Posterior cingulate gyrus (tissue), 11 donors: ENCODE measurements around the gene PPP1R13B.
"Not testable (repeated sequence)": the region's sequence is repeated elsewhere in the genome, so short reads cannot be mapped to it uniquely, and the experiment has no call there.

Experiments used
- DNase-seq, 10 donors: peaks; one replicate each; pipeline versions ENCODE4 v3.0.0 to v3.0.0-alpha.2; 2020 to 2021; ENCODE audit warnings: mixed read lengths in 3 of 10
- intact Hi-C: fragments of 100-400 bp; cut with DNase I; formaldehyde crosslinking; loops from one replicate; pipeline ENCODE4 v1.15.1; 2023

PPP1R13B gene, protein sequence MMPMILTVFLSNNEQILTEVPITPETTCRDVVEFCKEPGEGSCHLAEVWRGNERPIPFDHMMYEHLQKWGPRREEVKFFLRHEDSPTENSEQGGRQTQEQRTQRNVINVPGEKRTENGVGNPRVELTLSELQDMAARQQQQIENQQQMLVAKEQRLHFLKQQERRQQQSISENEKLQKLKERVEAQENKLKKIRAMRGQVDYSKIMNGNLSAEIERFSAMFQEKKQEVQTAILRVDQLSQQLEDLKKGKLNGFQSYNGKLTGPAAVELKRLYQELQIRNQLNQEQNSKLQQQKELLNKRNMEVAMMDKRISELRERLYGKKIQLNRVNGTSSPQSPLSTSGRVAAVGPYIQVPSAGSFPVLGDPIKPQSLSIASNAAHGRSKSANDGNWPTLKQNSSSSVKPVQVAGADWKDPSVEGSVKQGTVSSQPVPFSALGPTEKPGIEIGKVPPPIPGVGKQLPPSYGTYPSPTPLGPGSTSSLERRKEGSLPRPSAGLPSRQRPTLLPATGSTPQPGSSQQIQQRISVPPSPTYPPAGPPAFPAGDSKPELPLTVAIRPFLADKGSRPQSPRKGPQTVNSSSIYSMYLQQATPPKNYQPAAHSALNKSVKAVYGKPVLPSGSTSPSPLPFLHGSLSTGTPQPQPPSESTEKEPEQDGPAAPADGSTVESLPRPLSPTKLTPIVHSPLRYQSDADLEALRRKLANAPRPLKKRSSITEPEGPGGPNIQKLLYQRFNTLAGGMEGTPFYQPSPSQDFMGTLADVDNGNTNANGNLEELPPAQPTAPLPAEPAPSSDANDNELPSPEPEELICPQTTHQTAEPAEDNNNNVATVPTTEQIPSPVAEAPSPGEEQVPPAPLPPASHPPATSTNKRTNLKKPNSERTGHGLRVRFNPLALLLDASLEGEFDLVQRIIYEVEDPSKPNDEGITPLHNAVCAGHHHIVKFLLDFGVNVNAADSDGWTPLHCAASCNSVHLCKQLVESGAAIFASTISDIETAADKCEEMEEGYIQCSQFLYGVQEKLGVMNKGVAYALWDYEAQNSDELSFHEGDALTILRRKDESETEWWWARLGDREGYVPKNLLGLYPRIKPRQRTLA

DNA sequence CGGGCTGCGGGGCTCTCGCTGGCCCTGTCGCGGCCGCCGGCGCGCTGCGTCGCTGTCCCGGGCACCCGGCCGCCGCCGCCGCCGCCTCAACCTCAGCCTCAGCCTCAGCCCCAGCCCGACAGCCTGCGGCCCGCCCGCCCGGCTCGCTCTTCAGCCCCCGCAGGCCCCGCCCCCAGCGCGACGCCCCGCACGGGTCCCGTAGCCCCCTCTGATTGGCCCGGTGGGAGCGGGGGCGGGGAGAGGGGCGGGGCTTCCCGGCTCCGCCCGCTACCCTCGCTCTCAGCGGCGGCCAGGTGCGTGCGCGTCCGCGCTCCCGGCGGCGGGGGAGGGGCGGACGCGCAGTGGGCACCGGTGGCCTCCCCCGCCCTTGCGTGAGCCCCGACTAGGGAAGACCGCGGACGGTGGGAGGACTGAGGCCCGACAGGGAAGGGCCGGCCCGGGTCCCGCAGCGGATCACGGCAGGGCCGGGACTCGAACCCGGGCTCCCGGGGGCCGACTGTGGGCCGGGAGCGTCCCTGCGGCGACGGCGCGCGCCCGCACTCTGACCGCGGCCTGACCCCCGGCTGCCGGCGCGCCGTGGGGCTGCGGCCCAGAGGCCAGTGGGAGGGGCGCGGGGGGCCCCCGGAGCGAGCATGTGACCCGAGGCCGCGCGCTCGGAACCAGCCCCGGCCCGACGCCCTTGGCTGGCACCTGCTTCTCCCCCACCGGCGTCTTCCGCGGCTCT lies at the start of gene PPP1R13B:
Gene PPP1R13B, minus strand, starts transcription at position 125 of the 724 bp plus-strand sequence. CDS start 268 bp downstream, outside the sequence.
- peak; percentile 85 to 99 (median 92) for DNase-seq
- intact Hi-C loops = loop anchor here (1.0 kb wide), 1 partner anchor 74 kb away; a partner anchor contains a TSS

DNA sequence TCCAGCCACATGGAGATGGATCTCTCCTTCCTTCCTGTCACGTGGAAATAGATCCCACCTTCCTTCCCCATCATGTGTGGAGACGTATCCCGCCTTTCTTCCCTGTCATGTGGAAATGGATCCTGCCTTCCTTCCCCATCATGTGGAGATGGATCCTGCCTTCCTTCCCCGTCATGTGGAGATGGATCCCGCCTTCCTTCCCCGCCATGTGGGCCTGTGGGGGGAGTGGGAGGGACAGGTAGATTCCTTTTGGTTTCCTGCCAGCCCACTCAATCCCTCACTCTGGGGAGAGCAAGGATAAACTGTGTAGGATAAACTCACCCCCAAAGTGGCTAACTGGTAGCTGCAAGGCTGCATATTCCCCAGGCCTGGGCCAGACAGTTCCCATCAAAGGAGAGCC lies 49.2 kb upstream of the PPP1R13B start:
- intact Hi-C loops = no loop called here
- DNase-seq = no peak

DNA sequence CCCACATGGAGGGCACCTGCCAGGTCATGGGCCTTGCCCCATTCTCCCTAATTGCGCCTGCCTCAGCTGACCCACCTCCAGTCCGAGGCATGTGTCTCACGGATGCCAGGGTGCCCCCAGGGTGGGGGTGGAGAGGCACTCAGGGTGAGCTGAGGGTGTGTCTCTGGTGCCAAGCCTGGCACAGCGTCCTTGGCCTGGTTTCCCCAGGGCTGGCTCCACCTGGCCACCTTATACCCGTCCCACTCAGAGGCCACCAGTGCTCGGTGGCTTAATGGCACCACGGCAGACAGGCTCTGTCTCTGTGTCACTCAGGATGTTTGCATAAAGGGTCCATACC lies 47.3 kb upstream of the PPP1R13B start:
- DNase-seq = no peak
- intact Hi-C loops = no loop called here

DNA sequence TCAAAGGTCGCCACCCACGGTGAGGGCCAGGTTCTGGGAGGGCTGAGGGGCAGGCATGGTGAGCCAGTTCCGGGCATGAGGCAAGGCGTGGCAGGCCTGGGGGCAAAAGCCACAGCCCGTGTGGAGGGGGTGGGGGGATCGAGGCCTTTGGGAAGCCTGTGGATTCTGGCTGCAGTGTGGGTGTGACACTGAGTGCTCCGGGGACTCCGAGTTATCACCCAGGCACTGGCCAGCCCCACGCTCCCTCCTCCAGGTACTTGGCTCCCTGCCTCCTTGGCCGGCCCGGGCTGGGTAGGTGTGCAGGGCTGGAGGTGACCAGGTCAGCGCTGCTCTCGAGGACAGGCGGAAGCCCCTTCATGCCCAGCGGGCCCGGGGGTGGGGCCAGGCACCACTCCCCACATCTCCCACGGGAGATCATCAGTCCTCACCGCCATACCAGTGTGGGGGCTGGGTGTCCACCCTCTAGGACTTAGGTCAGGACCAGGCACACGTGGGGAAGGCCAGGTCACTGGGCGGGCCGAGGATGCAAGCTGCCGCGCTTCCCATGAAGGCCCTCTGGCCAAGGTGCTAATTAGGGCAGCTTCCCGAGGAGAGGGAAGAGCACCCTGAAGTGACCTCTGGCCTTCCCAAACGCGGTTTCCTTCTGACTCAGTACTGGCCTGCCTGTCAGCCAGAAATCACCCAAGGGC lies 46.8 kb upstream of the PPP1R13B start:
- intact Hi-C loops = no loop called here
- DNase-seq = no peak

DNA sequence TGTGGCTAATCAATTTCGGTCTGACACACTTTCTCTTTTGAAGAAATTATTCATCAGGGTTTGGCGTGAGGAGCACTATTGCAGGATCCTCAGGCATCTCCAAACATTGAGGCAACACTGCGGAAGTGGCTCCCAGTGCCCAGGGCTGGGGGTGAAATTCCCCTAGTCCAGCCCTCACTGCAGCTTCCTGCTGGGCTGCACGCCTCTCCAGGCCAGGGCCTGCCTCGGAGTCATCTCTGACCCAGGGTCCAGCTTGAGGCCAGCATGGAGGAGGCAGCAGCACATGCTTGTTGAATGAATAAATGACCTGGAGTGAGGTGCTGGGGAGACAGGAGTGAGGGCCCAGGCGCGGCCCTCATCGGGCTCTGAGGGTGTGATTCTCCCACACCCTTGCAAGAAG lies 44.9 kb upstream of the PPP1R13B start:
- intact Hi-C loops = no loop called here
- DNase-seq = no peak

DNA sequence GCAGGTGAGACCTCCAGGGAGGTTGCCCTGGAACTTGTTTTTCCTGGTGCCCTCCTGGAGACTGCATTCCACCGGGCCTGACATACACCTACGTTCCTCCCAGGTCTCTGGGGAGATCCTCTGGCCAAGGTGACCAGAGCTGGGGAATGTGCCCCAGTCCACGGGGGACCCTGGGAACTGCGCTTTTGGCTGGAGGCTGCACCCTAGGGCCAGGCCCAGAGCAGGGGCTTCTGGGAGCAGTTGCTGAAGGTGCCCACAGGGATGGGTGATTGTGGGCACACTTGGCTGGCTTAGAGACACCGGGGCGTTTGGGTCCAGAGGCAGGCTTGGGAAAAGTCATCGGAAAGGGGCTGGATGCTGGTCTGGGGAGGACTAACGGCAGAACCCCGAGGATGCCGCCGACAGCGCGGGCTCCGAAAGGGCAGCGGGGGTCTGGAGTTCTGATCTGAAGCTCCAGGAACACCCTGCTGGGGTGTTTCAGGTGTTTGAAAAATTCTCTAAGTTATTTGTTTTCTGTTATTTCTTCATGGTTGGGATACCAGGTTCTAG lies 44.4 kb upstream of the PPP1R13B start:
- intact Hi-C loops = no loop called here

DNA sequence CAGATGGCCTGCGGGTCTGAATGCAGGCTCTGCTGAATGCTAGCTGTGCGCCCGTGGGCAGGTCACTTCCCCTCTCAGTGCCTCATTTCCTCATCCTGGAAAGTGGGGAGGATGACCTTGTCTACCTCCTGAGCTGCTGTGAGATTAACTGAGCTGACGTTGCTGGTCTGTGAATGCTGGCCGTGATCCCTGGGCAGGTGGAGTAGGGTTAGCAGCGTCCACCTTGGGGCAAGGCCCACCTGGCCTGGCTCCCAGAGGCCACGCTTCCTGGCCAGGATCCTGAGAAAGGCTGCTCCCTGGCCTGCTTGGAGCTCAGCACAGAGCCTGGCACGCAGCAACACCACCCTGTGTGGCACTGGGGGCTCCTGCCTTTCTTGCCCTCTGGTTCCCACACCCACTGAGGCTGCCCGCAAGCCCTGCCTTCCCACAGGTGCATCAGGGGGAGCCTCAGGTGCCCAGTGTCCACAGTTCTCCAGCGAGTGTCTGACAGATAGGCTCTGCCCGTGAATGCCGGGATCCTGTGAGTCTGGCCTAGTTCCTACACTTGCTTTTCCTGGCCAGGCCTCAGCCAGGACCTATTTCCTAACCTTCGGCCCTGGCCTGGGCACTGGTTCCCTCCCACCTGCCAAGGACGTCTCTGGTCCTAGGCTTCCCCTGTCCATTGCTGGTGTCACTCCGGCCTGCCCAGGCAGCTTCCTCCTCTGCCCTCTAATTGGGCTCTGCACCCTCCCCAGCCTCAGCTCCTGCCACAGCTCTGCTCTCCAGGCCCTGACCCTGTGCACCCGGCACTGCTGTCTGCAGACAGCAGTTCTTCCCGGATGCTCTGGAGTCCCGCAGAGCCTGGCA lies 43.7 kb upstream of the PPP1R13B start:
- no peak for DNase-seq
- intact Hi-C loops = no loop called here

More for the DNA sequence above, 44.4 kb upstream of the PPP1R13B start:
- DNase-seq = no peak

DNA sequence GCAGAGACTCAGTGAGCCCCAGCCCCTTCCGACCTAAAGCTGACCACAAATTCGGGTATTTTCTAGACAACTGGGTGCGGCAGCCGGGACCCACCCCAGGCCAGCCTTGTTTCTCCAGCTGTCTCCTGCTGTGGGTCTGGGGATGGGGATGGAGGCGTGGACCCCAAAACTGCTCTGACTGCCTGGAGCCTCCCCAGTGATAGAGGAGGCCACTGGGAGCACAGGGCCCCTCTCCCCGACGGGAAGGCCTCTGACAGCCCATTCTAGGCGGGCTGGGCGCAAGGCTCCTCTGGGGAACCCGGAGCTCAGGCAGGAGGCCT lies 42.6 kb upstream of the PPP1R13B start:
- intact Hi-C loops = no loop called here
- DNase-seq = no peak

DNA sequence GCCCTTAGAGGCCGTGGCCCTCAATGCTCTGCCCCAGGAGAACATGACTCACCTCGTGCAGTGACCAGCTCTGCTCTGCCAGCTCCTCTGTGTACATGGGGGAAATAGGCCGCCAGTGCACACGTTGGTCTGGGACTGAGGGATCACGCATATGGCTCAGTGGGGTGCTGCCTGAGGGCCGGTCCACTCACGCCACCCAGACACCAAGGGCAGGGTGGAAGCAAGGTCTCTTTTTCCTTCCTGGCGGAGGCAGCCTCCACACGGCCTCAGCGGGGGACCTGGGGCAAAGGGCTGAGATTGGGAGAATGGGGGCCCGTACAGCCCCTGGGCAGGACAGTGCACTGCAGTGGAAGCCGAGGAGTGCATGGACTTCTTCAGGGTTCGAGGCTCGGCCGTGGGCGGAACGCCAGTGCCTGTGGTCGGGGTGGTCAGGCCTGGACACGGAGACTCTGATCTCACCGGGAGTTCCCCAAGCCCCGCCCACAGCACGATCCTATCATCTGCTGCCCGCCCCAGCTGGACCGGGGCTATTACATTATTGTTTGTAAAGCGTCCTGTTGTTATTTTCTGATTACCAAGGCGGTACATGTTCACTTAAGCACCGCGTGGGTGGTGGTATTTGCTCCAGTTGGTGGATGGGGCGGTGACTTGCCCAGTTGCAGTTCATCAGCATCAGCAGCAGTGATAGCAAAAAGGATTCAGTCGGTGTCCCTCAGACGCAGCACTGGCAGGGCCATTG lies 42.1 kb upstream of the PPP1R13B start:
- no peak for DNase-seq
- intact Hi-C loops = no loop called here

DNA sequence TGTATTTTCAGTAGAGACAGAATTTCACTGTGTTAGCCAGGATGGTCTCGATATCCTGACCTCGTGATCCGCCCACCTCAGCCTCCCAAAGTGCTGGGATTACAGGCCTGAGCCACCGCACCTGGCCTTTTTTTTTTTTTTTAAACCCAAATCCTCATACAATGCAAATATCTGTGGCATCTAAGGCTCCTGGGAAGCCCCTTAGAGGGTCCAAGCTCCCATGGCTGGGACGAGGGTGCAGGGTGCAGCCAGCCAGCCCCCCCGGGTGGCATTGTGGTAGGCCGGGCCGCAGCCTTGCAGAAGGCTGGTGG lies 41.6 kb upstream of the PPP1R13B start:
- intact Hi-C loops, DNase-seq: not testable (repeated sequence)

DNA sequence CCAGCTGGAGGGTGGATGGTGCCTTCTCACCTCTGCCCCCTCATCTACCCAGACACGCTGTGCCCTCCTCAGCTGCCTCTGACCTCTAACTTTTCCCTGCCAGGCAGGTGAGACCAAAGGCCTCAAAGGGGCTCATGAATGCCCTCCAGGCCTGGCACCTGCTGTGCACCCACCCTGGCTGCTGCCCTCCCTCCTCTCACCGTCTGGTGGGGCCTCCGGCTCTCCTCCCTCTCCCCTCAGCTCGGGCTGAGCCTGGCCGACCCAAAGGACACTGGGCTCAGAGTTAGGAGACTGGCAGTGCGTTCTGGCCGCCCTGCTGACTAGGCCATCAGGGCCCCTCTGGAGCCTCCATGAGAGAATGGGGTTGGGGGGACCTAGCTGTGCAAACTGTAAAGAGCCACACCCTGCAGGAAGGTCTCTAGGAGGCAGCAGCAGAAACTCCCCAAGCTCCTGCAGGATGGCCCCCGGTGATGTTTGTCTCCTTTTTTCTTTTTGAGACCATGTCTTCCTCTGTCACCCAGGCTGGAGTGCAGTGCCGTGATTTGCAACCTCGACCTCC lies 40.3 kb upstream of the PPP1R13B start:
- no peak for DNase-seq
- intact Hi-C loops = no loop called here

DNA sequence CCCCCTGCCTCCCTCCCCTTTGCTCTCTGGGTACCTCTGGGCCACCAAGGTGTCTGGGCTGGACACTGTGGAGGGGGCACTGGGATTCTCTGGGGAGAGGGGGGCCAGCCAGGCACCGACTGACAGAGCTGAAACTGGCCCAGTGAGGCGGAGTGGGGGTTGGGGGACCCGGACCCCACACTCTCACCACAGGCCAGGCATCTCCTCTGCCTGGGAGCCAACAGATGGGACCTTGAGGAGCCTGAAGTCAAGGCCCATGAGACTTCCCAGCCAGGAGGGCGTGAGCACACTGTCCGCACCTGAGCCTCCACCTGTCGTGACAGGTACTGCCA lies 39.8 kb upstream of the PPP1R13B start:
- DNase-seq = no peak

DNA sequence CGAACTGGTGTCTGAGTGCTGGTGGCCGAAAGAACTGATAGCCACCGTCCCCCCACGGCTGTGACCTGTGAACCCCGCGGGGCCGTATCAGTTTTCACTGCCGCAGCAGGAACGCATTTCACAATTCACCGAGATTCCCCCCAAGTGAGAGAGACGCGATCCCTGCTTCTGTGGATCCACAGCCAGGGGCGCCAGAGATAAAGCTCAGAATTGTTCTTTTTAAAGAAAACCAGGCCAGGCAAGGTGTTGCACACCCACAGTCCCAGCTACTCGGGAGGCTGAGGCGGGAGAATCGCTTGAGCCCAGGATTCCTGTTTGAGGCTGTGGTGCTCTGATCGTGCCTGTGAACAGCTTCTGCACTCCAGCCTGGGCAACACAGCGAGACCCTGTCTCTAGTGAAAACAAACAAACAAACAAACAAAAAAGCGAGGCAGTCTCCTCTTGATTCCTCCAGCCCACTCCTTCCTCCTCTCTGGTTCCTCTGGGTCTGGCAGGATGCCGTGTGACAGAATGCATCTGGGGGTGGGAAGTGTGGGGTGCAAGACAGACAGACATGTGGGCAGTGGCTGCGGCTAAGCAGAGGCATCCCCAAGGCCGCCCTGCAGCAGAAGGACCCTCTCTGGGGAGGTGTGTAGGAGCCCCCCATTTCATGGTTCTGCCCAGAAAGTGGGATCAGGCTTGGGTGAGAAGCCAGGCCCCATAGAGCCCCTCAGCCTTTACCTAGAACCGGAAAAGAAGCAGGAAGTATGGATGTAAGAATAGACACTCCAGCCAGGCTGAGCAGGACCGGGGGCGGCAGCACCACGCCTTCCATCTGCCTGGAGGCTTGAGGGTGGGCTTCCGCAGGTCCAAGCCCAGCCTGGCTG lies 39.2 kb upstream of the PPP1R13B start:
- DNase-seq = peak in 5 of 10 donors; percentile 31 to 90 (median 52)
- intact Hi-C loops = no loop called here

More for the DNA sequence above, 39.8 kb upstream of the PPP1R13B start:
- intact Hi-C loops = no loop called here

DNA sequence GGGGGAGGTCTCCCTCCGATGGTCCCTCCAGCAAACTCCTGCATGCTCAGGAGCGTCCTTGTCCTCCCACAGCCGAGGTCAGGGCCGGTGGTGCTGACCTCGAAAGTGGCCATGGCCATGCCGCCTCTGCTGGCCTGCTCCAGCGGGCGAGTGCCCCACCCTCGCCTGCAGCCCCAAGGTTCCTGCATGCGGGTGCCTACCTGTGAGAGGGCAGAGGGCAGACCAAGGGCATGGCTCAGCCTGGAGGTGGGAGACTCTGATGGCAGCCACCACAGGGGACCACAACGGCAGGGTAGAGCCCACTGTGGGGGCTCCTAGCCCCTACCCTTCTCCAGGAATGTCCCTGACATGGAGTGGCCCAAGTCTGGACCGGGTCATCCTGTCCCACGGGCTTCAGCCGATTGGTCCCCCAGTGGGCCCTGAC lies 38.1 kb upstream of the PPP1R13B start:
- intact Hi-C loops = no loop called here
- no peak for DNase-seq

DNA sequence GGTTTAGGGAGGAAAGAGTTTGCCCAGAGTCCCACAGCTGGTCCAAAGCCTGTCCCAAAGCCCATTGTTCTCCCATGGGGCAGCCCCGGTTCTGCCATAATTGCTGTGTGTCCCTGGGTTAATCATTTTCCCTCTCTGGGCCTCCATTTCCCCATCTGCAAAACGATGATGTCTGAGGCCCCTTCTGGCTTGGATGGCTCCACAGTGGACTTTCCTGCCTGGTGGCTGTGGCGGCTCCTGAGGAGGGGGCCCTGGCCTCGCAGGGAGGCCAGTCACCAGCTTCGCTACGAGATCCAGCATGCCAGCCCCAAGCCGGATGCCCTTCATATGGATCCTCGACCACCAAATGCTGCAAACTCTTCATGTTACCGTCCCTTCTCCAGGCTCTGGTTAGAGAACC lies 37.5 kb upstream of the PPP1R13B start:
- intact Hi-C loops = no loop called here
- DNase-seq = no peak

DNA sequence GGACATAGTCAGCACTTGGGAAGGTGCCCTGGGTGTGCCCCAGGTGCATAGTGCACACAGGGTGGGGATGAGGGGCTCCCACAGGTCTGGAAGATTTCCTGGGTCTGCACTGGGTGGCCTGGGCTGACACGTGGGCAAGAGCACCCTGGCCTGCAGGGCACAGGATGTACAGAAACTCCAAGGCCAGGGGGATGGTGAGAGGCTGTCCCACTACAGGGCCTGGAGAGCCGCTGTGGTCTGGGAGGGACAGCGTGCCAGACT lies 35.8 kb upstream of the PPP1R13B start:
- intact Hi-C loops = no loop called here
- DNase-seq = no peak

DNA sequence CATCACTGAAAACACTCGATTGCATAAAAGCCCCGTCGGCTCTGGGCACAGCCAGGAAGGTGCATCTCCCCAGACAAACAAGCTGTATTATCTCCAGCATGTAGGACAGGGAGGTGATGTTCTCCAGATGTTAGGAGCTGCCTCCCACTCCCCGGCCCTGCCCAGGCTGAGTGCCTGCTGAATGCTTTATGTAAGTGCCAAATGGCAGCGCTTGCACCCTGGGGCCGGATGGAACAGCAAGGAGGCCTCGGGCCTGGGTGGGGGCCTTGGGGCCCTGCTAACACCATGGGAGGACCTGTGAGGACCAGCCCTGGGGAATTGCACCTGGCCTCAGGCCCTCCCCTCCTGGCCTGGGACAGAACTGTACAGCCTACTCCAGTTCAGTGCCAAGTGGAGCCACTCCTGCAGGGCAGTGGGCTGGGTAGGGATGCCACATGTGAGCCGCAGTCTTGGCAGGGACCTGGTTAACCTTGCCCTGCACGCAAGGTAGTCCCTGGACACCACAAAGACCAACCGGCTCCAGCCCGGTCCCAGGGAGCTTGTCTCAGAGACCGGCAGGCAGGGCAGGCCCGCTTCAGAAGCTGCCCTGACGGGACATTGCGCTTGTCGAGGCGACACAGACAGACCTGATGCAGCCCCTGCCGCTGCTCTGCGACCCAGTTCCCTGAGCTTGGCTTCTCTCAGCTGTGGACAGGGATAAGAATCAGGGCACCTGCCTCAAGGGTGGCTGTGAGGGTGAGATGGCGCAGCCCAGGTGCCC lies 35.3 kb upstream of the PPP1R13B start:
- intact Hi-C loops = no loop called here
- DNase-seq = no peak
